GM18861 (cell line): ENCODE results near the gene MYH10.

Source experiments
- ATAC-seq: cut with Tn5 transposase; IDR thresholded peaks from one replicate; pipeline ENCODE4 v1.9.1; 2021; ENCODE audit not compliant: unreplicated experiment

The MYH10 gene

DNA sequence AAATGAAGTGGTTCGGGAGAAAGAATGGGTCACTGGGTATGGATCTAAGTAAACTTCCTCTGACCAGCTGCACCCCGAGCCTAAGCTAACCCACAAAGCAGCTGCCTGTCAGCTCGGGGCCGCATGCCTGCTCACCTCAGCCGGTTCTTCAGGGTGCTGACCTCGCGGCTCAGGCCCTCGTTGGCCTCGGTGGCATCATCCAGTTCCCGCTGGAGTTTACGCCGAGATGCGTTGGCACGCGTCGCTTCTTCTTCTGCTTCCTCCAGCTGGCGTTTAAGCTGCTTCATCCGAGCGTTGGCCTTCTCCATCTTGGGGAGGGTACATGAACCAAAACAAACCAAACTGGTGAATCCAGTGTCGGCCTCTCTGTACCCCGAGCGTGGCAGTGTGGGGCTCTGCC, 153.8 kb downstream of the MYH10 start:
- ATAC-seq, result no peak

DNA sequence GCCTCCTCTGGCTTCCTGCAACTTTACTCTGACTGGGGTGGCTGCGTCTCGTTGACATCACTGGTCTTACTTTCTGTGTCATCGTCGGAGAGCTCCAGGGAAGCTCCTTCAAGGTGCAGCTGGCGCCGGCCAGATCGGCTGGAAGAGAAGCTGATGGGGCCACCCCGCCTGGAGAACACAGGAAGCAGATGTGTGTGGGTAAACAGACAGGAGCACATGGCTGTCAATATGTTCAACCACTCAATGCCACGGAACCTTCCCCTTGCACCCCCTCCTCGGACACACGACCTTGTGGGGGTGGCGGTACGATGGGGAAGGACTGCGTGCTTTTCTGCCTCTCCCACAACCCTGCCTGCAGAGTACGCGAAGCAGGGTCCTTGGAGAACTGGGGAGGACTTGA, 154.7 kb downstream of the MYH10 start:
- no peak for ATAC-seq

DNA sequence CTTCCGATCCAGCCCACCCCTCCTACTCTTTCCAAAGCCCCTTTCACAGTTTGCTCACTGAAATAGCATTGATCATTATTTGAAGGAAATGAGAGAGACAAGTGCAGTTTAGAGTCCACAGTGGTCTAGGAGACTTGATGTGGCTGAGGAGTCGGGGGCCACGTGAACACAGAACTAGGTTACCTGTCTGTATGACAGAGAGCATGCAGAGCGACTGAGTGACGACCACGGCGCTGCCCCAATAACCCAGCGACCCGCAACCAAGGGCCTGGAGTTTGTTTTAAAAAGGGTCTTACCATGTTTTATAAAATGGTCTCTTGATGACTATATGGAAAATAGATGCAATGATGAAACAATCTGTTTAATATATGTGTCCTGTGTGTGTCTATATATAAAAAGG, 155.3 kb downstream of the MYH10 start:
- no peak for ATAC-seq

DNA sequence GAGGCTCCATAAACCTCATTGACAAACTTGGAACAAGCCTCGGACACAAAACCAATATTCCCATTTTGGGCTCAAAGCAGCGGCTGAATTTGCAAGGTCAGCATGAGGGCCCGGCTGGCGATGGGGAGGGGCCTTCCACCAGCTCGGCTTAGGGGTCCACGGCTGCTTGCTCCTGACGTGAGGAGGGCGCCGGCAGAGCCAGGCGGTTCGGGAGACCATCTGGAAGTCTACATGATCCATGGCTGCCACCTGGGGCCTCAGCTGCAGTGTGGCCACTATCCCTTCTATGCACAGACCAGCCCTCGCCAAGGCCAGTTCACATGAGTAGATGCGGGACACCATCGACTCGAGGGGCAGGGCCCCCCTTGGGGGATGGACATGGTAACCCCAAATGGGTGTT, 155.7 kb downstream of the MYH10 start:
- ATAC-seq, result no peak

DNA sequence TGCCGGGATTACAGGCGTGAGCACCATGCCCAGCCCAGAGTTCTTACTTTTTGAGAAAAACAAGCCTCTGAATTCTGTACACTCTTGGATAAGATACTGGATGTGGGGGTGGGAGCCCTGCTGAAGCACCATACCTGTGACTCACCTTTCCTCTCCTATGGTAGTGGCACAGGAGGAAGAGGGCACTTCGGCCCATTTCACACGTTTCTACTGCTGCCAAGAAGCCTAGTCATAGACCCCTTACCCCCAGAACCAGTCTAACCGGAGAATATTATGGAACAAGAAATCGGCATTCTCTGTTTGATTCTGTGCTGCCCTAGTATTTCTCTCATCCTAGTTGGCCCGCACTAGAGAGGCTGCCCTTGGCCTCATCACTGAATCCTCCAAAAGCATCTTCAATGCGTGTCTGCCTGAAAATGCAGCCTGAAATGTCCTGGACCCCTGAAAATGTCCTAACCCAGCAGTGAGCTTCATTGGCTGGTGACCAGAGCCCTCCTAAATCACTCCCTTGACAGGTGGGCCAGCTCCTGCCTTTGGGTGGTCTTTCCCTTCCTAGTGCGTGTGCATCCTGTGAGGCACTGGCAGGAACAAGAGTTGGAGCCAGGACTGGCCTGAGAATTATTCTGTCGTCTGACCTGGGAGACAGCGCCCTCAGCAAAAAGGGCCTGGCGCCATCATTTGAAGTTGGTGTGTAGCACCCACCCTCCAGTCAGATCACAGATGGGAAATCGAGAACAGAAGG, 156.9 kb downstream of the MYH10 start:
- ATAC-seq, result no peak

DNA sequence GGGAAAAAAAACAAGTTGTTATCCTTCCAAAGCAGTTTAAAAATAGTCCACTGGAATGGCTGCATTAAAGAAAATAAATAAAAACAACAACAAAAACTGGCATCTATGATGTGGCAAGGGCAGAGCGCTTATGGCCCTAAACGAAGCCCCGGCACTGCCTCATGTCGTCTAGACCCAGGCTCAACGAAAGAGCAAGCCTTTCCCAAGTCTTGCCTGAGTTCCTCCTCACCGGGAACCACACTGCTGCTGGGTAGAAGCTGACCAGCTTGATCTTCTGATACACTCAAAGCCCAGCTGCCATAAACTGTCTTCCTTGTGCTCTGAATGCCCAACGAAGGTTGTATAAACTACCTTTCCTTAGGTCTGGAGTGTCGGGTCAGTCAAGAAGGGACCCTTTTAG, 157.9 kb downstream of the MYH10 start:
- no peak for ATAC-seq

DNA sequence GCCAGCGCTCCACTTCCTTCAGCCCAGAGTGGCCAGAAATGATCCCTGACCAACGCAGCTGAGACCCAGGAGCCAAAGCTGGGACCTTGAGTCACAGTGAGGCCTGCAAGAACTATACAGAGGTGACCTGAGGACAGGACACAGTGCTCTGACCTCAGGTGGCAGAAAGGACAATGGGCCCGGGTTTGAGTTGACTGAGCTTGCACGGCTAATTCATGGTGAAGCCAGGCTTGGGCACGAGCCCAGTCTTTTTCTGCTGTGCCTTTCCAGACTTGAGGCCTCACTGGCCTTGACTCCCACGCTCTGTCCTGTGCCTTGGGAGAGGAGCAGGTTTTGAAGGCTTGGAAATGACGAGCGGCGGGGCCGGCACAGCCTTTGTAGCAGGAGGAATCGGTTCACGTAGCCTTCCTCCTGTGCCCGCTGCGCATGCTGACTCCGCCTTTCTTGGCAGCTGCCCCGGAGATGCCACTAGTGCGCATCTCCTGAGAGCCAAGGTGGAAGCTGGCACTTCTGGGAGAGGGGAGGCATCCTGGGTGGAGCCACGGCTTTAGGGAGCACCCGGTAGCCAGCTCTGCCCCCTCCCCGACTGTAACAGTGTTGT, 160.0 kb downstream of the MYH10 start:
- ATAC-seq, result no peak

DNA sequence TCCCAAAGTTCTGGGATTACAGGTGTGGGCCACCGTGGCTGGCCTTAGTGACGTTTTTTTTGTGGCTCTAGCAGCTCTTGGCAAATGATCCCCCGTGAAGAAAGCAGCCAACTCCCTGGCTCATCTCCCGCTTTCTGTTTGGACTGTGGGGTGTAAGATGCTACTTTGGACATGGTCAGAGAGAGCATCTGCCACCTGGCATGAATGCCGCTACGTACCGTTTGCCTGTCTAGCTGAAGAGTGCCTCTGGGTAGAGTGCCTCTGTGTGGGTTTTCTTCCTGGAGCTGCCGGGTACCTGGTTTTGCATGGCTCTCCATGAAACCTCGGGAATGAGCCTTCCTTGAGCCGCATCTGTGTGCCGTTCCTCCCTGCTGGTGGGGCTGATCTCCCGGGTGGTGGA, 160.6 kb downstream of the MYH10 start:
- ATAC-seq, result no peak

DNA sequence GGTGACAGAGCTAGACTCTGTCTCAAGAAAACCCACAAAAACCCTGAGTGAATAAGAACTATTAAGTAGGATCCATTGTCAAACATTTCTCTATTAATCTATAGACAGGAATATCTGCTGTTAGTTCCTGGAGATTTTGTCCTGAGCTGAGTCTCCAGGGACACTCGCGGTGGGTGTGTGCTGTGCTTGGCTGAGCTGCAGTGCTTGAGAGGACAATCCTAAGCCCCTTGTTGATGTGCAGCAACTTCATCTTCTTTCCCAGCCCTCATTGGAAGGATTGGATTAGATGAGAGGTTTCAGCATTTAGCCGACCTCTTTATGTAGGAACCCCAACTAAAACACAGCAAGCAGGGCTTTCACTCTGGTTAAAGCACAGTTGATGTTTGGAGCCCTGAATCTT, 161.5 kb downstream of the MYH10 start:
- no peak for ATAC-seq

DNA sequence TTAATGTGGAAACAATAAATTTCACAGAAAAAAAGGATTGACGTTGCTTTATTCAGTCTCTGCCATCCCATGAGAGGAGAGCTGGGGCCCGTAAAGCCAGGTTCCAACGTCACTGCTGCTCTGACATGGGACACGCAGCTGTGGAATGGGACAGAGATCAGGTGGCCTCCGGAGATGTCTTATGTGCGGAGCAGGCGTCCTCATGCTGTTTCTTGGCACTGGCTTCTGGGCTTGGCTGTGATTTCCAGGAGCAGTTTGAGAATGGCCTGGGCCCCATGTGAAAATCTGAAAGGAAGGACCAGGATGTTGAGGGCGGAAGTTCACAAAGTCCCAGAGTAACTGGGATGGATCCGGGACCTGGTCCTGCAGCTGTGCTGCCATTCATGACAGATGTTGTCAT, 162.4 kb downstream of the MYH10 start:
- no peak for ATAC-seq

DNA sequence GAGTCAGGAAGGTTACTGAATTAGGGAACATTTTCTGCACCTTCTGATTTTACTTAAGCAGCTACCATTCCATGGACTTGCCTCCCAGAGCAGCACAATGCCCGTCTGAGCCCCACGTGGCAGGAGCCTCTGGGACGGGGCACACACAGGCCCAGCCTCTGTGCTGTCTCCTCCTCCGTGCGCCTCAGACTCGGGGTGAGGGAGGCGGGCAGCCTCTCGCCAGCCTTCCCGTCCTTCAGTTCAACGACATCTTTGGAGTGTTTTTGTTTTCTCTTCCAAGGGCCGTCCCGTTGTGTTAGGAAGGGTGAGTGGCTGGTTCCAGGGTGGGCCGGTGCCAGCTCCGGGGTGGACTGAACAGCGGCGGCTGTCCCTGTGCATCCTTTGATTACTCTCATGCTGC, 163.0 kb downstream of the MYH10 start:
- no peak for ATAC-seq

DNA sequence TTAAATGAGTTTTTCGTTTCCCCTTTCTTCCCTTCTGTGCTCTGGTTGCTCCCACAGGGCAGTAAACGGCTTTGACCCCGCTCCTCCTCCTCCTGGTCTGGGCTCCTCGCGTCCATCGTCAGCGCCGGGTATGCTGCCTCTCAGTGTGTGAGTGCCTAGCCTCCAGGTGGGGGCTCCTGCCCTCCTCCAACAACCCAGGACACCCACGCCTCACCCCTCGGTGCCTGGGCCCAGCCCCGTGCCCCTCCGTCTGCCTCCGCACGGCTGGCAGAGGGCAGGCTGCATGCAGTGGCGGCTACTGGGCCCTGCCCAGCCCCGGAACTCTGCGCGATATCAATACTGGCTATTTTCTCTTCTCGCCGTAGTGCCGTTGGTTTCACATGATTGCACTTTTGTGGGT, 163.7 kb downstream of the MYH10 start:
- no peak for ATAC-seq

DNA sequence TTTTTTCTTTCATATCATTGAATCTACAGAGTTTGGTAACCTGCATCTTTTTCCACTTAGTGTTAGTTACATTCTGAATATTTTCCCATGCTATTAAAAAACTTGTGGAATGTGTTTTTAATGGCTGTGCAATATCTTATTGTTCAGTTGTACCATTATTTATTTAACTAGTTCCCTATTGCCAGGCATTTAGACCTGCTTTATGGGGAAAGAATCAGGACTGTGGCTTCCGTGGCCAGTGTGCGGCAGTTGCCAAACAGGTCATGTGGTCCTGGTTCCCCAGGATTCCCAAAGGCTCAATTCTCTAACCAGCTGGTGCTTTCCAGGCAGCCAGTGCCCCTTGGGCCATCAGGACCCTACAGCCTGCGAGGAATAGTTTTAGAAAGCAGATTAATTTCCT, 164.1 kb downstream of the MYH10 start:
- no peak for ATAC-seq

DNA sequence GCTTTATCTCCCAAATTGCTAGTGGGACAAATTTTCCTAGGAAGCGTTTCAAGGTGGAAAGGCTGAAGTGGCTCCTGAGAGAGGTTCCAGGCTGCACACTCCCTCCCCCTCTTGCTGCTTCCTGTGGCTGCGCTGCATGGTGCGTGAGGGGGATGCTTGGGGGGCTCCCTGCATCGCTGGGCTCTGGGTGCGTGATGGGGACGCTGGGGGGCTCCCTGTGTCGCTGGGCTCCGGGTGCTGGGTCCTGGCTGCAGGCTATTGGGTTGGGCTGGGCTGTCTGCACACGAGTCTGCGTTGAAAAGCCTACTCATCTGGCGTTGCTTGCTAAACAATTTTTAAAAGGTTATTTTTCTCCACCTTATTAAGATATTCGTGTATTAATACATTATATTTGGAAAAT, 164.8 kb downstream of the MYH10 start:
- ATAC-seq, result no peak

DNA sequence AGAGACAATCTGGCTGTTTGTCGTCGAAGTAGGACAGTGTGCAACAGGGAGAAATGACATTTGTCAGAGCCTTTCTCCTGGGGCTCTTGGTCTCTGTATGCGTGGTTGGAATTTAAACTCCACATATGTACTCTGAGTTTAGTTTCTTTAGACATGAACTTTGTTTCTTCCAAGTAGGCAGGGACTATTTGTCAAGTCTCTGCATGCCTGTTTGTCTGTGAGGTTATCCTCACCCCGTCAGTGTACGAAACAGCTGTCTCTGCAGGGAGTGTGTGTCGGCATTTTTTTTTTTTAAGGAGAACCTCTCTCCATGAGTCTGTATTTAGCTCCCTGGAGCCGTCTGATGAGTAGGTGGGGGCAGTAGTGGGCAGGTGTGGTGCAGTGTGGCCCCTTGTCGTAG, 165.2 kb downstream of the MYH10 start:
- ATAC-seq, result no peak

DNA sequence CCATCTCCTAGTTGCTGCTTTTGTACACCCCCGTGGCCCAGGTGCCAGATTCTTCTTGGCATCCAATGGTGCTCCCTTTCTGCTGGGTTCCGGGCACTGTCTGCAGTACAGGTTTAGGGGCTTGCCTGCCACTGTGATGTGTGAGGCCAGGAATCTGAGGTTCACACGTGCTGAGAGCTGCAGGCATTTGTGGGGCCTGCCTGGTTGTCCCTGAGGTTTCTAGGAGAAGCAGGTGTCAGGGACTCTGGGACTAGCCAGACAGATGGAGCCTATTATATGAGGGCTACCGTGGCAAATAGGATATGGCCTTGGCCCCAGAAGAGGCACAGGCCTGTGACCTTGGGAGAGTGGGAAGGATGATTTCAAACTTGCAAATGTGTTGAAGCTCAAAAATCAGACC, 165.6 kb downstream of the MYH10 start:
- no peak for ATAC-seq

DNA sequence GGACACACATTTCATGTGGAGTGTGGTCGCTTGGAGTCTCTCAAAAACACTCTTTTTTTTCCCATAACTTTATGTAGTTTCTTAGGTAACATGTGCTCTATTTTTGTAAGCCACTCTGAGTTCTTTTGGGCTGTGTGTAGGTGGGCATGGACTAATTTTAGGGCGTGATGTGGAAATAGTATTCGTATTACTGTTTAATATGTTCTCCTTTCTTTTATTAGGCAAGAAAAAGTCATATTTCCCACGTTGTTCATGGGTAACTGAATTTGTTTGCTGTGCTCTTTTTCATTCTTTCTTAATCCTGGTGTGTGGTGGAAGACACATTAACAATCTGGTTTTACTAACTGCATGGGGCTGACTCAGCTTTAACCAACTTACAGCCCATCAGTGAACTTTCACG, 167.4 kb downstream of the MYH10 start:
- ATAC-seq, result no peak

DNA sequence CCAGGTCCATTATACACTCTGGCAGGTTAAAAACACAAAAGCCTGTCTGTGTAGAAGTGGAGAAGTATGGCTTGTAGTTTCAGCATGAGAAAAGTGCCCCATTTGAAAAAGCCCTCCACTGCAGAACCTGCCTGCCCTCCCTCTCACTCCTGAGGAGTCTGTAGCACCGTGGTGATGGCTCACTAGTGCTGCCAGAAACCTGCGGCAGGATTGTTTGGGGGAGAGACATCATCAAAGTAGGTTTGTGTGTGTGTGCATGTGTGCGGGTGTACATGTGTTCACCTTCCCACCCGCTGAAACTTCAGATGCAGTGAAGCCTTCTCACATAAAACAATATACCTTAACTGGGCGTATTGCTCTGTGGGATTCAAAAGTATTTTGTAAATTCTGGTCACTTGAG, 168.0 kb downstream of the MYH10 start:
- no peak for ATAC-seq

DNA sequence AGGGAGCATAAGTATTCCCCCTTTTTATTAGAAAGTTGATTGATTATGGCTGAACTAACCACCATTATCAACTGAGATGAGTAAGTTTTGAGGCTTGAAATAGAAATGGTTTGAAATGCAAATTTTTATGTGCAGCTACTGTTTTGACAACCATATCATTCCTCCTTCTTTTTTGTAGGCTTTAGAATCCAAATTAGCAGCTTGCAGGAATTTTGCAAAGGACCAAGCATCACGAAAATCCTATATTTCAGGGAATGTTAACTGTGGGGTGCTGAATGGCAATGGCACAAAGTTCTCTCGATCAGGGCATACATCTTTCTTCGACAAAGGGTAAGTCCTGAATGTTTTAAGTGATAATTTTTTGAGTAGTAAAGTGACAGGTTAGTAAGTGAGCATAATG, 170.7 kb downstream of the MYH10 start:
- no peak for ATAC-seq

DNA sequence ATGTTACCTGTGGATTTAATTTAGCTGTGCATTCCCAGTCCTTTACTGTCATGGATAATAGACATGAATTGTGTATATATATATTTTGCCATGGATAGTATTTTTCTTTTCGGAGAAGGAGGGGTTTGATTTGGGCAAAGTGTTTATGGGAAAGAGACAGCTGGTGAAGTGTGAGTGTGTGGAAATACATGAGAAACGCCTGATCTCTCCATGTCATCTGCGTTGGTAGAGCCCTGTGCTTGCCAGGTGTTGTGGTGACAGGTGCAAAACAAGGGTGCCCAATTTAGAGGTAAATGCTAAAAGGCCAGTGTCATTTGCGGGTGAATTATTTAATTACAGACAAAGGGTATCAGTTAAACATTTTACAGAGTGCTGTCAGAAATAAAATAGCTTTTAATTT, 171.4 kb downstream of the MYH10 start:
- ATAC-seq, result no peak

DNA sequence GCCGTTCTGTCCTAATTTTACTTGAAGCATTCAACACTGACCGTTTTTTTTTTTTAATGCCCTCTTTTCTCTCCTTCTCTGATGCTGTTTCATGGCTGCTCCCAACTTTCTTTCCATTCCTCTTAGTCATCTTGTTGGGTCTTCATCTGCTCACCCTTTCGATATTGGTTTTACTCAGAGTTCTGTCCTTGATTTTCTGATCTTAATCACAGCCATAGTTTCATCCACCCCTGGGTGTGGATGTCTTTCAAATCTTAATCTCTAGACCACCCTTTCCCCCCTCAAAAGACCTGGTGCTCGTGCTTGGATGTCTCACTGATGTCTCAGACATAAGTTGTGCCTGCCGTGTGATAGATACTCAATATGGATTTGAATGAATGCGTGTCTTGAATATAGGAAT, 172.4 kb downstream of the MYH10 start:
- ATAC-seq, result no peak

DNA sequence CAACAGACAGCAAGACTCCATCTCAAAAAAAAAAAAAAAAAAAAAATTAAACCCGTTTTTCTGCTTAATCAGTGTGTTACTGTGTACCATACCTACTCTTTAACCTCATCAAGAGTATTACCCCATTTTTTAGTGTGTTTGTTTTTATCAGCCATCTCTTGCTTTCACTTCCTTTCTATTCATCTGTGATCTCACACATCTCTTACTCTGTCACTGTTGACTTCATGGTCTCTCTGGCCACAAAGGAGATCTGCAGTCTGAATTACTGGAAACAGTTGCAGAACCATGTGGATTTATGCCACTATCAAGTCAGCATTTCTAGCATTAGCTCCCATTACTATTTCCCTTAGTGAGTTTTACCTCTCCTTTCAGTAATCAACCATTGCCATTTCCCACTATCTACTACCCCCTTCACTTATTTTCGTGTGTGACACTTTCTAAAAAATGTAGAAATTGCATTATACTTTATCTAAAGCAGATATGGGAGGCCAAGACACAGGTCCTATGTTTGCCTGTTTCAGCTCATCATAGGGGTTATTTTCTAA, 174.8 kb downstream of the MYH10 start:
- no peak for ATAC-seq

DNA sequence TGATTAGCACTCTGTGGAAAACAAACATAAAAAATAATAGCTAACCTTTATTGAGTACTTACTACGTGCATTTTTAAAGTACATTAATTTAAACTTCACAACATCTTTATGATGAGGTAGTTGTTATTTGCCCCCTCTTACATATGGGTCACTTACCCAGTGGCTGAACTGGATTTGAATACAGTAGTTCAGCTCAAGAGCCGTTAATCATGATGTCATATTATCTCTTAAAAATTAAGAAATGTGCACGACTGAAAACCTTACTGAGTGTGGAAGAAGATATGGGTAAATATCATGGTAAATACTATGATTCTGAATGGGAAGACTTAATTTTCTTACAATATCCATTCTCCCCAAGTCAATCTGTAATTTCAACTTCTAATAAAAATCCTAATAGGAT, 177.2 kb downstream of the MYH10 start:
- ATAC-seq, result no peak
